GM12878 (cell line): Measurements from ENCODE around the gene FCER1G. TPM values are rescaled to one million over a fixed set of nuclear protein-coding genes. Genes with fewer than 3 reads are reported as not detected.

Experiments used
- ATAC-seq: fragments of 200-7000 bp; cut with Tn5 transposase; 3 replicates; pipeline ENCODE4 v1.9.1; 2020; ENCODE audit warnings: mild to moderate bottlenecking, moderate library complexity
- BruUV-seq: library from RNA; stranded (reverse); fragments of 400-500 nt; replicated peaks from 2 replicates; lab custom pipeline; 2021; lab: Mats Ljungman, UMichigan
- CTCF ChIA-PET: fragments of 300-600 bp; sonication (Branson Sonifier 250); formaldehyde crosslinking; extraction: SDS; loops from one replicate; lab custom pipeline; 2021; ENCODE audit warnings: inconsistent platforms; lab: Yijun Ruan, JAX
- POLR2A ChIA-PET: fragments of 350-600 bp; formaldehyde crosslinking; extraction: SDS; loops from one replicate; lab custom pipeline; 2021; ENCODE audit warnings: inconsistent platforms; lab: Charles Lee
- RAD21 ChIA-PET: fragments of 300-600 bp; sonication (Branson Sonifier 250); formaldehyde crosslinking; loops from one replicate; lab custom pipeline; 2023; ENCODE audit warnings: antibody characterized with exemption; ENCODE audit not compliant: unreplicated experiment; lab: Charles Lee
- SMC1A ChIA-PET: fragments of 300-600 bp; sonication (Branson Sonifier 250); formaldehyde crosslinking; loops from one replicate; lab custom pipeline; 2023; ENCODE audit not compliant: unreplicated experiment, uncharacterized antibody; lab: Charles Lee
- DNase-seq: peaks from one replicate; pipeline ENCODE4 v3.0.0-alpha.2; 2011; ENCODE audit warnings: low read depth, low spot score
- FAIRE-seq: peaks from 3 replicates; lab custom pipeline; 2011; peaks lifted over from hg19 to GRCh38; lab: Jason Lieb, UNC
- H2AFZ ChIP-seq: 2 replicates; pipeline ENCODE4 v1.6.0; 2011; ENCODE audit warnings: low read depth, low read length, control low read depth; ENCODE audit not compliant: control insufficient read depth
- H3K27ac ChIP-seq: 2 replicates; pipeline ENCODE4 v1.5.1; 2011; ENCODE audit warnings: control low read depth; ENCODE audit not compliant: control insufficient read depth, insufficient read depth
- H3K27me3 ChIP-seq, 2 experiments: replicated peaks in 1 of 2; 2 replicates each; pipeline versions ENCODE4 v1.6.0 to v1.6.1; 2011; ENCODE audit warnings: low read length in 1 of 2; ENCODE audit not compliant: control insufficient read depth in 2 of 2, insufficient read depth in 2 of 2
- H3K36me3 ChIP-seq, 2 experiments: 2 replicates each; pipeline ENCODE4 v1.5.1; 2011; ENCODE audit warnings: low read length in 1 of 2; ENCODE audit not compliant: control insufficient read depth in 2 of 2, insufficient read depth in 2 of 2
- H3K4me1 ChIP-seq: 2 replicates; pipeline ENCODE4 v1.6.1; 2011; ENCODE audit warnings: mild to moderate bottlenecking, low read length, moderate library complexity, mixed read lengths; ENCODE audit not compliant: control insufficient read depth, insufficient read depth
- H3K4me2 ChIP-seq: 2 replicates; pipeline ENCODE4 v1.6.0; 2011; ENCODE audit warnings: control low read depth; ENCODE audit not compliant: control insufficient read depth, insufficient read depth
- H3K4me3 ChIP-seq: fragments of 200-600 bp; sonication (generic); 2 replicates; pipeline ENCODE4 v1.5.1; 2016
- H3K79me2 ChIP-seq: 2 replicates; pipeline ENCODE4 v1.6.0; 2011; ENCODE audit warnings: low read length; ENCODE audit not compliant: control insufficient read depth, insufficient read depth
- H3K9ac ChIP-seq: 2 replicates; pipeline ENCODE4 v1.8.0; 2011; ENCODE audit warnings: low read length, control low read depth, mixed read lengths; ENCODE audit not compliant: control insufficient read depth, insufficient read depth
- H3K9me3 ChIP-seq: replicated peaks from 3 replicates; pipeline ENCODE4 v1.5.1; 2011; ENCODE audit warnings: mild to moderate bottlenecking, low read length; ENCODE audit not compliant: control insufficient read depth, insufficient read depth
- H4K20me1 ChIP-seq: 2 replicates; pipeline ENCODE4 v1.6.0; 2011; ENCODE audit not compliant: control insufficient read depth, insufficient read depth
- CBFB ChIP-seq: IDR thresholded peaks from 2 replicates; pipeline ENCODE4 v1.6.1; 2016; ENCODE audit warnings: antibody characterized with exemption, low read depth
- GATAD2B ChIP-seq: fragments of 450-650 bp; conservative IDR thresholded peaks from 2 replicates; pipeline ENCODE4 v1.6.1; 2017; ENCODE audit warnings: low read depth, mild to moderate bottlenecking, moderate library complexity
- IKZF2 ChIP-seq, 2 experiments: fragments of 450-650 bp; IDR thresholded peaks; 2 replicates each; pipeline ENCODE4 v1.6.1; 2017; ENCODE audit warnings: mild to moderate bottlenecking in 2 of 2, moderate library complexity in 2 of 2
- JUNB ChIP-seq: IDR thresholded peaks from 2 replicates; pipeline ENCODE4 v1.6.1; 2016; ENCODE audit warnings: antibody characterized with exemption, mild to moderate bottlenecking
- PAX5 ChIP-seq: IDR thresholded peaks from 2 replicates; pipeline ENCODE4 v1.6.1; 2011; ENCODE audit warnings: low read depth, low read length, borderline replicate concordance
- SMARCA5 ChIP-seq: fragments of 450-650 bp; IDR thresholded peaks from 2 replicates; pipeline ENCODE4 v1.6.1; 2017; ENCODE audit warnings: mild to moderate bottlenecking
- SP1 ChIP-seq: IDR thresholded peaks from one replicate; pipeline ENCODE4 v1.6.1; 2011; ENCODE audit warnings: low read depth, low read length
- SPI1 ChIP-seq: IDR thresholded peaks from 2 replicates; pipeline ENCODE4 v1.6.1; 2011; ENCODE audit warnings: low read depth, mild to moderate bottlenecking, low read length, moderate library complexity, borderline replicate concordance; ENCODE audit not compliant: insufficient read depth
- STAT3 ChIP-seq: IDR thresholded peaks from 2 replicates; pipeline ENCODE4 v1.6.1; 2011; ENCODE audit warnings: low read depth, low read length, improper control_type of control experiment
- TAF1 ChIP-seq: IDR thresholded peaks from 2 replicates; pipeline ENCODE4 v1.6.1; 2011; ENCODE audit warnings: mild to moderate bottlenecking, low read depth, low read length, borderline replicate concordance
- TCF12 ChIP-seq: IDR thresholded peaks from 2 replicates; pipeline ENCODE4 v1.6.1; 2011; ENCODE audit warnings: low read depth, mild to moderate bottlenecking, low read length
- WGBS: methylation state at CpG from one replicate; pipeline ENCODE4 v1.1.6; 2016; ENCODE audit warnings: low lambda C conversion rate; ENCODE audit not compliant: insufficient replicate concordance, insufficient coverage; ENCODE audit errors: missing lambda C conversion rate; 5-methylcytosine and 5-hydroxymethylcytosine counted together
- in situ Hi-C: fragments of 300-500 bp; cut with MboI; formaldehyde crosslinking; loops from 9 replicates; pipeline ENCODE4 v1.14.3; 2018; ENCODE audit warnings: mixed read lengths
- intact Hi-C: fragments of 100-400 bp; cut with micrococcal nuclease; formaldehyde crosslinking; loops from one replicate; pipeline ENCODE4 v1.14.2; 2022; ENCODE audit not compliant: unreplicated experiment
- polyA plus RNA-seq, 11 experiments: library from polyadenylated mRNA; depleted of rRNA in 4 of 11; unstranded in 6 of 11; stranded (reverse) in 5 of 11; fragments of >200 nt; fragmentation: Nextera tagmentation in 4 of 11; fragmentation: Illumina TruSeq in 1 of 11; extraction: Ambion mirVana in 4 of 11; extraction: Trizol in 1 of 11; gene quantifications; 1 replicate in 1 of 11; 2 replicates in 10 of 11; pipeline versions ENCODE4 v1.2.1 to v1.2.3, GENCODE V29; 2011 to 2016; ENCODE audit warnings: inconsistent platforms in 2 of 11, missing spikeins in 2 of 11, low read depth in 1 of 11
- total RNA-seq, 4 experiments: library from RNA; depleted of rRNA in 3 of 4; stranded (reverse); fragments of >200 nt in 3 of 4; fragmentation: Illumina TruSeq in 1 of 4; extraction: Trizol in 1 of 4; gene quantifications; 2 replicates each; pipeline versions ENCODE4 v1.2.1 to v1.2.3, GENCODE V29; 2013 to 2021
- TF ChIP-seq, protein P1 (sequence below): fragments of 450-650 bp; IDR thresholded peaks from 2 replicates; pipeline ENCODE4 v1.6.1; 2017; ENCODE audit warnings: mild to moderate bottlenecking

FCER1G gene
- total and polyA plus RNA-seq, 10 of the 15 experiments (the other 5 are each of a cell fraction or from before 2014, with no cell fraction given): 0.40 to 1.9 (median 0.89) TPM

DNA sequence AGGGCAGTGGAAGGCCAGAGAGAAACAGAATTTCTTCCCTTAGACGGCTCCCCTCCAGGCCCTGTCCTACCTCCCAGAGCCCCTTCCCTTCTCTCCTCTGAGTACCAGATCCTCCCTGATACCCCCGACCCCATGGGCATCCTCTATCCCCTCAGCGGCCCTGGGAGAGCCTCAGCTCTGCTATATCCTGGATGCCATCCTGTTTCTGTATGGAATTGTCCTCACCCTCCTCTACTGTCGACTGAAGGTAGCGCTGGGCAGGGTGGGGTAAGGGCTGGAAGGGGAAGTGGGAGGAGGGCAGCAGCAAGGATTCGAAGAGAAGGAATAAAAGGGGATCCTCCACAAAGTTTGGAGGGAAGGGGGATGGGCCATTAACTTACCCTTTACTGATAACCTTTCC lies 2.7 kb downstream of the FCER1G start:
- Histone ChIP-seq H3K9ac (no peak overlapping the region), H2AFZ (no peak overlapping the region), H3K9me3 (no peaks in the 10 kb centered on the region), H3K27ac (no peak overlapping the region), H4K20me1 (no peaks in the 10 kb centered on the region), H3K36me3 (peaks cover 2 to 13% of the 10 kb centered on the region in 2 experiments), H3K4me3 (no peak overlapping the region; the same call in 1 of the 2 replicates), H3K27me3 (no peaks in the 10 kb centered on the region), H3K4me2 (peak overlapping the region; percentile 63; the same call in 1 of the 2 replicates), H3K79me2 (no peaks in the 10 kb centered on the region), H3K4me1 (peaks cover 21% of the 10 kb centered on the region)
- ChIA-PET CTCF (interaction anchor here (0.9 to 17.1 kb wide), 8 partner anchors 8 to 165 kb away, joined by 3 to 385 read pairs (median 16); partner anchors contain the start of genes ARHGAP30, NDUFS2 and TOMM40L), SMC1A (interaction anchor here (0.6 to 3.6 kb wide), 12 partner anchors 9 to 204 kb away, joined by 3 to 33 read pairs (median 4); partner anchors contain the start of genes CFAP126, NDUFS2 and TOMM40L), RAD21 (interaction anchor here (0.7 to 3.1 kb wide), 6 partner anchors 8 to 161 kb away, joined by 3 to 18 read pairs (median 5); partner anchors contain the start of gene TOMM40L), POLR2A (interaction anchor here (0.7 to 5.7 kb wide), 2 partner anchors 15 to 18 kb away, joined by 5 to 24 read pairs; partner anchors contain the start of gene NDUFS2)
- WGBS: 52% methylated on average over 5 of the region's 6 CpGs
- FAIRE-seq (no peak), ATAC-seq (peak; percentile 16; the same call in 1 of the 3 replicates), DNase-seq (no peak)
- intact Hi-C loops: no loop called here
- TF ChIP-seq, protein P1, sequence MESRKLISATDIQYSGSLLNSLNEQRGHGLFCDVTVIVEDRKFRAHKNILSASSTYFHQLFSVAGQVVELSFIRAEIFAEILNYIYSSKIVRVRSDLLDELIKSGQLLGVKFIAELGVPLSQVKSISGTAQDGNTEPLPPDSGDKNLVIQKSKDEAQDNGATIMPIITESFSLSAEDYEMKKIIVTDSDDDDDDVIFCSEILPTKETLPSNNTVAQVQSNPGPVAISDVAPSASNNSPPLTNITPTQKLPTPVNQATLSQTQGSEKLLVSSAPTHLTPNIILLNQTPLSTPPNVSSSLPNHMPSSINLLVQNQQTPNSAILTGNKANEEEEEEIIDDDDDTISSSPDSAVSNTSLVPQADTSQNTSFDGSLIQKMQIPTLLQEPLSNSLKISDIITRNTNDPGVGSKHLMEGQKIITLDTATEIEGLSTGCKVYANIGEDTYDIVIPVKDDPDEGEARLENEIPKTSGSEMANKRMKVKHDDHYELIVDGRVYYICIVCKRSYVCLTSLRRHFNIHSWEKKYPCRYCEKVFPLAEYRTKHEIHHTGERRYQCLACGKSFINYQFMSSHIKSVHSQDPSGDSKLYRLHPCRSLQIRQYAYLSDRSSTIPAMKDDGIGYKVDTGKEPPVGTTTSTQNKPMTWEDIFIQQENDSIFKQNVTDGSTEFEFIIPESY: no peak
- TF ChIP-seq IKZF2 (IDR thresholded peaks at IDR 0.05) (no peak), SMARCA5 (peak; percentile 30; the same call in 1 of the 2 replicates), GATAD2B (0 out of 2 replicates have a peak, but pooled peaks have one; percentile 11), PAX5 (no peak), JUNB (no peak), TAF1 (no peak), SP1 (no peak), STAT3 (no peak), CBFB (no peak), TCF12 (no peak), SPI1 (peak; percentile 7; the same call in 1 of the 2 replicates)
- BruUV-seq: no TSS peak
- in situ Hi-C loops: no loop called here
